Activated naive CD8-positive, alpha-beta T cell treated with anti-CD3 and anti-CD28 coated beads, Interleukin-2, amount 50 U/mL, for 16 hours (primary cell): ENCODE results near the gene HSPA4L.

Experiments
- DNase-seq: peaks from one replicate; pipeline ENCODE4 v3.0.0-alpha.2; 2020; ENCODE audit warnings: low read depth, low spot score

Gene HSPA4L

DNA sequence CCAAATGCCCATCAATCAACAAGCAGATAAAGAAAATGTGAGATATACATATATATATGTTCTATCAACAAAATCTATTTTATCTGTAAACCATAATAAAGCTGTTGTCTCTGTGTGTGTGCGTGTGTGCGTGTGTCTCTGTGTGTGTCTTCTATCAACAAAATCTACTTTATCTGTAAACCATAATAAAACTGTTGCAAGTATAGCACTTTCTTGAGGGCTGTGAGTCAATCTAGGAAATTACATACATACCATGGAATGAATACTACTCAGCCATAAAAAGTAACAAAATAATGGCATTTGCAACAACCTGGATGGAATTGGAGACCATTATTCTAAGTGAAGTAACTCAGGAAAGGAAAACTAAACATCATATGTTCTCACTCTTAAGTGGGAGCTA is 86.1 kb downstream of the HSPA4L start:
- no peak for DNase-seq

DNA sequence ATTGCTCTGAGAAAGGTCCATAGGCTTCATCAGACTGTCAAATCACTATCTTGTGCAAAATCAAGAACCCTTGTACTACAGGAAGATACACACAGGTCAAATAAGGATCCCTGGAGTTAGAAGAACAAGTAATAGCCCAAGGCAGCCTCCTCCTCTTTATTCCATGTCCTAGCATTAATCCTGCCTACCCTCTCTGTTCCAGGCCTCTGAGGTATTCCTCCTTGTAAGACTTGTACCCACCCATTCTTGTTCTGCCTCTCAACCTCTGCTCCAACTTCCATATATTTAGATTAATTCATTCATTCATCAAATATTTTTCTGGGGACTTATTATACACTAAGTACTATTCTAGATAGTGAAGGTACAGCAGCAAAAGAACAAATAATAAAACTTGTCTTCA is 88.2 kb downstream of the HSPA4L start:
- DNase-seq: no peak

GRCh38 chr4:127870688-127871087 is 88.6 kb downstream of the HSPA4L start:
- no peak for DNase-seq

- no peak for DNase-seq
These were observed 93.7 kb downstream of the HSPA4L start for GRCh38 chr4:127875791-127876190.

DNA sequence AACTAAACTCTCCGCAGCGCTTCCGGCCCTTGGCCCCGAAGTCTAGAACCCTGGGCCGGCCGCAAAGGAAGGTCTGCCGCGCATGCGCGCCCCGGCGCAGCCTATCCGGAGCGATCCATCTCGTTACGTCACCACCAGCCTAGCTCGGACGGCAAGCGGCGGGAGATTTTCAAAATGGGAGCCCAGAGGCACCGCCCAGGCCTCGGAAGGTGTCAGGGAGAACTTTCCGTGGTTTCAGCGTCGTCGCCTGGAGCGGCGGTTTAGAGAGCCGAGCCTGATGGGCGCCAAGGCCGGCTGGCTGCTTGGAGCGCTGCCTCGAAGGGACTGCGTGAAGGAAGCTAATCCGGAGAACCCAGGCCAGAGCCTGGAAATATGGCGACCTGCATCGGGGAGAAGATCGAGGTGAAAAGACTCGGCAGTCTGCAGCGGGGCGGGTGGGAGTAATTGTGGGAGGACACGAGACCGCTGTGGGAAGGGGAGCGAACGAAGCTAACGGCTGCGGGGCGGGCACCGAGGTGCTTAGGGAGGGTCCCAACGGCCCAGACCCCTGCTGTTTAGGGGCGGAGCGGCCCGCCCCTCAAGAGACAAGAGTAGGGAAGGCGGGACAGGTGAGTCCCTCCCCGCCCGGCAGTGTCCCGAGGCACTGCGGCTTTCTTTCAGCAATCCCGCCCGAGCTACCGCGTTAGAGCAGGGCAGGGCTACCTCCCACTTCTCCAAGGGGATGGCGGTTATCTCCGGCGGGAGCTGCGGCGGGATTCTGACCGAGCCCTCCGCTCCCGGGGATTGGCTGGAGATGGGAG is 98.8 kb downstream of the HSPA4L start, which contains the start of gene PLK4:
TSS of gene PLK4 (plus strand) at position 131 of the 800 bp plus-strand sequence. CDS start at position 373, 242 bp downstream.
- DNase-seq: peak; percentile 82

DNA sequence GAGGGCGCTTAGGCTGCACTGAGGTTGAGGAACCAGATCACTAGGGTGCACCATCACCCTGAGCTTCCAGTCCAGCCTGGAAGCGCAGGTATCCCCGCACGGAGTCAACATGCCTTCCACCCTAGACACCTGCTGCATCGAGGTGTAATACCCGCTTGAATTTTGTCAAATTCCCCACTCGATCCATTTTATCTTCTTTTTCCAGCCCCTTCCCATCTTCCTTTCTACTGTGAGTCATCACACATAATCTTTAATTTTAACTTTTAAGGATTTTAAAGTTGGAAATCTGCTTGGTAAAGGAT is 99.4 kb downstream of the HSPA4L start:
- DNase-seq: no peak

- no peak for DNase-seq
These were observed 106.4 kb downstream of the HSPA4L start for GRCh38 chr4:127888559-127888958.

GRCh38 chr4:127889903-127890302 is 107.8 kb downstream of the HSPA4L start:
- DNase-seq: no peak
